Ishikawa (cell line): ENCODE results near the gene AP1AR.

ENCODE experiments used
- CEBPB ChIP-seq: IDR thresholded peaks from 2 replicates; pipeline ENCODE4 v1.6.1; 2012
- CREB1 ChIP-seq: IDR thresholded peaks from 2 replicates; pipeline ENCODE4 v1.6.1; 2012; ENCODE audit warnings: low read depth
- EGR1 ChIP-seq: IDR thresholded peaks from 2 replicates; pipeline ENCODE4 v1.6.1; 2012
- EP300 ChIP-seq: IDR thresholded peaks from 2 replicates; pipeline ENCODE4 v1.6.1; 2012; ENCODE audit warnings: borderline replicate concordance
- FOXM1 ChIP-seq: IDR thresholded peaks from 2 replicates; pipeline ENCODE4 v1.6.1; 2012; ENCODE audit warnings: low read depth, borderline replicate concordance
- NFIC ChIP-seq: IDR thresholded peaks from 2 replicates; pipeline ENCODE4 v1.6.1; 2012
- RAD21 ChIP-seq: IDR thresholded peaks from 2 replicates; pipeline ENCODE4 v1.6.1; 2012; ENCODE audit warnings: low read depth
- TCF12 ChIP-seq: IDR thresholded peaks from 2 replicates; pipeline ENCODE4 v1.6.1; 2012; ENCODE audit warnings: low read depth
- YY1 ChIP-seq: IDR thresholded peaks from 2 replicates; pipeline ENCODE4 v1.6.1; 2012; ENCODE audit warnings: low read depth
- TF ChIP-seq, protein P1 (sequence below): IDR thresholded peaks from 2 replicates; pipeline ENCODE4 v1.6.1; 2012
- TF ChIP-seq, protein P2 (sequence below): IDR thresholded peaks from 2 replicates; pipeline ENCODE4 v1.6.1; 2012; ENCODE audit warnings: low read depth, mild to moderate bottlenecking

DNA sequence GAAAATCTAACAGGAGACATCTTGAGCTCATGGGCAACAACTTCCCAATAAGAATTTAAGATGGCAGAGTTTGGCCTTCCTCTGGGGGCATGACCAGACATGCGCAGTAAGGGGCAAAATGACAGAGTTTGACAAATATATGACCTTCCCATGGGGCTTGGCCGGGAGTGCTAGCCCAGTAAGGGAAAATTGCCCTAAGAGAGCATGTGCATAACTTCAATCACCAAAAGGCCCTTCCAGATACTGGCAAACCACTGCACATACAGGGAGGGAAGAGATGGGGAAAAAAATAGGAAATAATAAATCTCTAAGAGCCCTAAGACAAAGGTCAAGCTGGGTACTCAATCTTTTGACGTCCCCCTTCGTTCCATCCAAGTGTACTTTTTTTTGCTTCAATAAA, 40.7 kb downstream of the AP1AR start:
- TF ChIP-seq CEBPB (no peak), YY1 (no peak), EP300 (no peak), RAD21 (no peak), CREB1 (no peak), NFIC (no peak), FOXM1 (no peak), EGR1 (no peak), TCF12 (no peak)
- TF ChIP-seq, protein P1, sequence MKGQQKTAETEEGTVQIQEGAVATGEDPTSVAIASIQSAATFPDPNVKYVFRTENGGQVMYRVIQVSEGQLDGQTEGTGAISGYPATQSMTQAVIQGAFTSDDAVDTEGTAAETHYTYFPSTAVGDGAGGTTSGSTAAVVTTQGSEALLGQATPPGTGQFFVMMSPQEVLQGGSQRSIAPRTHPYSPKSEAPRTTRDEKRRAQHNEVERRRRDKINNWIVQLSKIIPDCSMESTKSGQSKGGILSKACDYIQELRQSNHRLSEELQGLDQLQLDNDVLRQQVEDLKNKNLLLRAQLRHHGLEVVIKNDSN, result no peak
- TF ChIP-seq, protein P2, sequence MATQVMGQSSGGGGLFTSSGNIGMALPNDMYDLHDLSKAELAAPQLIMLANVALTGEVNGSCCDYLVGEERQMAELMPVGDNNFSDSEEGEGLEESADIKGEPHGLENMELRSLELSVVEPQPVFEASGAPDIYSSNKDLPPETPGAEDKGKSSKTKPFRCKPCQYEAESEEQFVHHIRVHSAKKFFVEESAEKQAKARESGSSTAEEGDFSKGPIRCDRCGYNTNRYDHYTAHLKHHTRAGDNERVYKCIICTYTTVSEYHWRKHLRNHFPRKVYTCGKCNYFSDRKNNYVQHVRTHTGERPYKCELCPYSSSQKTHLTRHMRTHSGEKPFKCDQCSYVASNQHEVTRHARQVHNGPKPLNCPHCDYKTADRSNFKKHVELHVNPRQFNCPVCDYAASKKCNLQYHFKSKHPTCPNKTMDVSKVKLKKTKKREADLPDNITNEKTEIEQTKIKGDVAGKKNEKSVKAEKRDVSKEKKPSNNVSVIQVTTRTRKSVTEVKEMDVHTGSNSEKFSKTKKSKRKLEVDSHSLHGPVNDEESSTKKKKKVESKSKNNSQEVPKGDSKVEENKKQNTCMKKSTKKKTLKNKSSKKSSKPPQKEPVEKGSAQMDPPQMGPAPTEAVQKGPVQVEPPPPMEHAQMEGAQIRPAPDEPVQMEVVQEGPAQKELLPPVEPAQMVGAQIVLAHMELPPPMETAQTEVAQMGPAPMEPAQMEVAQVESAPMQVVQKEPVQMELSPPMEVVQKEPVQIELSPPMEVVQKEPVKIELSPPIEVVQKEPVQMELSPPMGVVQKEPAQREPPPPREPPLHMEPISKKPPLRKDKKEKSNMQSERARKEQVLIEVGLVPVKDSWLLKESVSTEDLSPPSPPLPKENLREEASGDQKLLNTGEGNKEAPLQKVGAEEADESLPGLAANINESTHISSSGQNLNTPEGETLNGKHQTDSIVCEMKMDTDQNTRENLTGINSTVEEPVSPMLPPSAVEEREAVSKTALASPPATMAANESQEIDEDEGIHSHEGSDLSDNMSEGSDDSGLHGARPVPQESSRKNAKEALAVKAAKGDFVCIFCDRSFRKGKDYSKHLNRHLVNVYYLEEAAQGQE, result no peak
